ENCODE data around the gene EMX1. TPM values are rescaled to one million over a fixed set of nuclear protein-coding genes. Genes with fewer than 3 reads are reported as not detected.

The EMX1 gene
- total RNA-seq, 1 experiment from 2014 or later = 0.72 TPM

DNA sequence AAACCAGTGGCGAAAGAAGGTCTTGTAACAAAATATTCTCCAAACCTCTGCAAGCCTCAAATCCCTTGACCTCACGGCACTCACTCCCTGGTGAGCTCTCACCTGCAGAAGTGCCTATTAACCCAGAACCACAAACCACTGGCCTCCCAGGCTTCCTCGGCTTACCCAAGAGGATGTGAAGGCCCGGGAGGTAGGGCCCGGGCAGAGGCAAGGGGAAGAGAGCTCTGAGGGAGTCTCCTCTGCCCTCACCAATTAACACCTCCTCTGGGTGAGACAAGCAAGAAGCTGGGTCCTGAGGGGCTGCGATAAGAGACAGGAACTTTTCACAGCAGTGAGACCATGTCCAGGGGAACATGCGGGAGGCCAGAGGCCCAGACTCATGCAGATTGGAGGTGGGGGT is 53.7 kb downstream of the EMX1 start:
- H3K79me2 ChIP-seq (ENCODE audit: insufficient read depth, low read length) = no peaks in the 10 kb centered on the region
- no peak overlapping the region for H2AFZ ChIP-seq (ENCODE audit: low read length)
- DNase-seq = no peak
- H3K36me3 Mint-ChIP-seq (ENCODE audit: insufficient read depth in 1 of 3, low read depth in 3 of 3) = peaks cover 0 to 5% (median 0%) of the 10 kb centered on the region in 3 experiments; a peak in 2 of 7 replicates
- H3K14ac ChIP-seq (ENCODE audit: insufficient read depth, low read length) = no peak overlapping the region
- no peak overlapping the region for H4K8ac ChIP-seq (replicated peaks; ENCODE audit: insufficient read length, low read depth, low read length)
- TF ChIP-seq, protein P1, sequence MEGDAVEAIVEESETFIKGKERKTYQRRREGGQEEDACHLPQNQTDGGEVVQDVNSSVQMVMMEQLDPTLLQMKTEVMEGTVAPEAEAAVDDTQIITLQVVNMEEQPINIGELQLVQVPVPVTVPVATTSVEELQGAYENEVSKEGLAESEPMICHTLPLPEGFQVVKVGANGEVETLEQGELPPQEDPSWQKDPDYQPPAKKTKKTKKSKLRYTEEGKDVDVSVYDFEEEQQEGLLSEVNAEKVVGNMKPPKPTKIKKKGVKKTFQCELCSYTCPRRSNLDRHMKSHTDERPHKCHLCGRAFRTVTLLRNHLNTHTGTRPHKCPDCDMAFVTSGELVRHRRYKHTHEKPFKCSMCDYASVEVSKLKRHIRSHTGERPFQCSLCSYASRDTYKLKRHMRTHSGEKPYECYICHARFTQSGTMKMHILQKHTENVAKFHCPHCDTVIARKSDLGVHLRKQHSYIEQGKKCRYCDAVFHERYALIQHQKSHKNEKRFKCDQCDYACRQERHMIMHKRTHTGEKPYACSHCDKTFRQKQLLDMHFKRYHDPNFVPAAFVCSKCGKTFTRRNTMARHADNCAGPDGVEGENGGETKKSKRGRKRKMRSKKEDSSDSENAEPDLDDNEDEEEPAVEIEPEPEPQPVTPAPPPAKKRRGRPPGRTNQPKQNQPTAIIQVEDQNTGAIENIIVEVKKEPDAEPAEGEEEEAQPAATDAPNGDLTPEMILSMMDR (conservative IDR thresholded peaks at IDR 0.05) = no peak
- H3K27me3 ChIP-seq (ENCODE audit: insufficient read depth, low read length) = no peaks in the 10 kb centered on the region; the same call in 1 of the 2 replicates
- no peak overlapping the region for H3K4me2 ChIP-seq (ENCODE audit: insufficient read depth, insufficient read length, low read length)
- H3K9me3 ChIP-seq (ENCODE audit: control insufficient read depth, low read depth, low read length) = no peaks in the 10 kb centered on the region
- H3K4me1 Mint-ChIP-seq = peaks cover 26 to 37% of the 10 kb centered on the region in 2 experiments
- no peak overlapping the region for H4K91ac ChIP-seq (ENCODE audit: insufficient read length, low read depth, low read length)
- H3T11ph ChIP-seq (ENCODE audit: low read length) = no peak overlapping the region
- no peak overlapping the region for H4K5ac ChIP-seq (ENCODE audit: insufficient read length, low read depth, low read length)
- H3K4me3 Mint-ChIP-seq = no peak overlapping the region
- H3K4ac ChIP-seq (ENCODE audit: low read depth, low read length) = no peak overlapping the region
- no peak overlapping the region for H2BK20ac ChIP-seq (ENCODE audit: low read depth, low read length, poor library complexity, severe bottlenecking)
- H2AK5ac ChIP-seq (ENCODE audit: insufficient read length, low read length) = no peak overlapping the region
- no peaks in the 10 kb centered on the region for H3K79me1 ChIP-seq (ENCODE audit: insufficient read depth, low read depth, low read length, poor library complexity, severe bottlenecking)
- no peaks in the 10 kb centered on the region for H3K23me2 ChIP-seq (ENCODE audit: insufficient read length, low read depth, low read length, poor library complexity, severe bottlenecking)
- H2BK12ac ChIP-seq (ENCODE audit: insufficient read length, low read depth, low read length) = no peak overlapping the region
- H3K9me3 Mint-ChIP-seq = no peaks in the 10 kb centered on the region
- no peak overlapping the region for H3K23ac ChIP-seq (ENCODE audit: insufficient read length, low read depth, low read length)
- H3K27ac ChIP-seq (ENCODE audit: insufficient read length, low read depth, low read length) = no peak overlapping the region
- peak overlapping the region in 1 of 3 experiments; percentile 70; a peak in 1 of 7 replicates for H3K27ac Mint-ChIP-seq
- H4K20me1 ChIP-seq (ENCODE audit: control insufficient read depth, insufficient read depth, insufficient read length) = no peaks in the 10 kb centered on the region
- no peak overlapping the region for H2BK15ac ChIP-seq (ENCODE audit: low read depth, low read length)
- H3K27me3 Mint-ChIP-seq (ENCODE audit: low read depth) = peaks cover 2% of the 10 kb centered on the region; the same call in 1 of the 2 replicates
- WGBS (ENCODE audit: extremely low coverage, insufficient read length, low lambda C conversion rate) = no CpG with 5 or more reads among the region's 7 CpGs
- H2BK120ac ChIP-seq (ENCODE audit: low read depth, low read length, poor library complexity, severe bottlenecking) = no peak overlapping the region
- no peak overlapping the region for H3K56ac ChIP-seq (ENCODE audit: insufficient read length, low read depth, low read length)
- H3K18ac ChIP-seq (ENCODE audit: insufficient read length, low read depth, low read length) = no peak overlapping the region
- H2BK5ac ChIP-seq (ENCODE audit: insufficient read length, low read length) = no peak overlapping the region
- H3K4me1 ChIP-seq (ENCODE audit: insufficient read depth, low read length) = peaks cover 15% of the 10 kb centered on the region; the same call in 1 of the 2 replicates
- H3K9ac ChIP-seq (ENCODE audit: extremely low read depth, insufficient read length, low read length) = no peak overlapping the region
